Loucy (cell line): ENCODE measurements around the gene SCYL1.

ENCODE experiments used
- H2AFZ ChIP-seq: fragments of 200-600 bp; sonication (generic); 2 replicates; pipeline ENCODE4 v1.6.0; 2016; ENCODE audit warnings: antibody characterized with exemption, mild to moderate bottlenecking, low read length, moderate library complexity
- H3F3A ChIP-seq: fragments of 200-600 bp; 2 replicates; pipeline ENCODE4 v1.6.0; 2016; ENCODE audit warnings: antibody characterized with exemption, low read depth, mild to moderate bottlenecking
- H3K27me3 ChIP-seq: fragments of 200-600 bp; sonication (generic); 2 replicates; pipeline ENCODE4 v1.6.1; 2014; ENCODE audit warnings: low read length, mild to moderate bottlenecking; ENCODE audit not compliant: insufficient read depth, poor library complexity, severe bottlenecking
- H3K36me3 ChIP-seq: fragments of 200-600 bp; sonication (generic); 2 replicates; pipeline ENCODE4 v1.6.1; 2016; ENCODE audit warnings: low read length; ENCODE audit not compliant: insufficient read depth
- H3K4me1 ChIP-seq: fragments of 200-600 bp; sonication (generic); 2 replicates; pipeline ENCODE4 v1.5.1; 2014; ENCODE audit warnings: low read length, mild to moderate bottlenecking; ENCODE audit not compliant: insufficient read depth, poor library complexity, severe bottlenecking
- H3K4me2 ChIP-seq: fragments of 200-600 bp; sonication (generic); 2 replicates; pipeline ENCODE4 v1.6.0; 2014; ENCODE audit warnings: antibody characterized with exemption, low read length, low read depth, mild to moderate bottlenecking; ENCODE audit not compliant: poor library complexity, severe bottlenecking
- H3K4me3 ChIP-seq: fragments of 200-600 bp; sonication (generic); 2 replicates; pipeline ENCODE4 v1.5.1; 2014; ENCODE audit warnings: low read length, mild to moderate bottlenecking, mixed read lengths; ENCODE audit not compliant: poor library complexity, severe bottlenecking
- H3K79me2 ChIP-seq: fragments of 200-600 bp; sonication (generic); 2 replicates; pipeline ENCODE4 v1.6.1; 2014; ENCODE audit warnings: low read length; ENCODE audit not compliant: insufficient read depth
- H3K9ac ChIP-seq: fragments of 200-600 bp; sonication (generic); 2 replicates; pipeline ENCODE4 v1.6.0; 2014; ENCODE audit warnings: mild to moderate bottlenecking, low read depth, low read length, moderate library complexity; ENCODE audit not compliant: poor library complexity, severe bottlenecking
- H3K9me2 ChIP-seq: fragments of 200-600 bp; sonication (generic); replicated peaks from 2 replicates; pipeline ENCODE4 v1.6.1; 2016; ENCODE audit warnings: low read depth, low read length, mixed read lengths
- H3K9me3 ChIP-seq: fragments of 200-600 bp; sonication (generic); 2 replicates; pipeline ENCODE4 v1.6.1; 2014; ENCODE audit warnings: mild to moderate bottlenecking, antibody characterized with exemption, low read length, low read depth; ENCODE audit not compliant: insufficient read depth
- H4K20me1 ChIP-seq: fragments of 200-600 bp; sonication (generic); 2 replicates; pipeline ENCODE4 v1.6.0; 2014; ENCODE audit warnings: antibody characterized with exemption, low read length, mild to moderate bottlenecking; ENCODE audit not compliant: insufficient read depth, poor library complexity, severe bottlenecking
- CTCF ChIP-seq: fragments of 200-600 bp; sonication (generic); conservative IDR thresholded peaks from 2 replicates; pipeline ENCODE4 v1.5.1; 2014; ENCODE audit warnings: mild to moderate bottlenecking, antibody characterized with exemption, low read length
- EZH2phosphoT487 ChIP-seq: fragments of 200-600 bp; IDR thresholded peaks from 2 replicates; pipeline ENCODE4 v1.6.1; 2018; ENCODE audit warnings: antibody characterized with exemption, mild to moderate bottlenecking, moderate library complexity, borderline replicate concordance

The SCYL1 gene

GRCh38 chr11:65492637-65493366 is 32.1 kb upstream of the SCYL1 start:
- H3K79me2 ChIP-seq = peaks cover 22% of the 10 kb centered on the region
- H3K27me3 ChIP-seq = peaks cover 1% of the 10 kb centered on the region
- H3K9me2 ChIP-seq = no peaks in the 10 kb centered on the region
- H3K9ac ChIP-seq = peak overlapping the region; percentile 43
- no peaks in the 10 kb centered on the region for H3K9me3 ChIP-seq
- H3F3A ChIP-seq = peaks cover 12% of the 10 kb centered on the region
- H4K20me1 ChIP-seq = no peaks in the 10 kb centered on the region
- H2AFZ ChIP-seq = peak overlapping the region; percentile 58; the same call in 1 of the 2 replicates
- H3K4me3 ChIP-seq = no peak overlapping the region
- no peaks in the 10 kb centered on the region for H3K36me3 ChIP-seq
- TF ChIP-seq CTCF (no peak), EZH2phosphoT487 (no peak)
- peaks cover 58% of the 10 kb centered on the region for H3K4me1 ChIP-seq
- no peak overlapping the region for H3K4me2 ChIP-seq

GRCh38 chr11:65493367-65494176 is 31.3 kb upstream of the SCYL1 start:
- H3F3A ChIP-seq = peaks cover 13% of the 10 kb centered on the region
- H3K9me3 ChIP-seq = no peaks in the 10 kb centered on the region
- H3K79me2 ChIP-seq = peaks cover 29% of the 10 kb centered on the region
- H3K9me2 ChIP-seq = no peaks in the 10 kb centered on the region
- H2AFZ ChIP-seq = no peak overlapping the region
- no peak overlapping the region for H3K4me3 ChIP-seq
- no peak overlapping the region for H3K4me2 ChIP-seq
- no peaks in the 10 kb centered on the region for H3K36me3 ChIP-seq
- H4K20me1 ChIP-seq = no peaks in the 10 kb centered on the region
- H3K27me3 ChIP-seq = peaks cover 6% of the 10 kb centered on the region
- peaks cover 58% of the 10 kb centered on the region for H3K4me1 ChIP-seq
- TF ChIP-seq EZH2phosphoT487 = no peak
- no peak for TF ChIP-seq CTCF
- peak overlapping the region; percentile 43 for H3K9ac ChIP-seq

GRCh38 chr11:65496304-65497140 is 28.4 kb upstream of the SCYL1 start:
- Histone ChIP-seq H3K4me3 (peak overlapping the region; percentile 83), H3K9me2 (no peaks in the 10 kb centered on the region), H3K9ac (peak overlapping the region; percentile 98), H3F3A (peaks cover 16% of the 10 kb centered on the region), H3K27me3 (peaks cover 31% of the 10 kb centered on the region), H3K79me2 (peaks cover 56% of the 10 kb centered on the region), H2AFZ (no peak overlapping the region; the same call in 1 of the 2 replicates), H4K20me1 (peaks cover 24% of the 10 kb centered on the region), H3K9me3 (no peaks in the 10 kb centered on the region), H3K4me1 (peaks cover 54% of the 10 kb centered on the region), H3K36me3 (peaks cover 14% of the 10 kb centered on the region), H3K4me2 (peak overlapping the region; percentile 97)
- TF ChIP-seq EZH2phosphoT487 (no peak), CTCF (no peak)
